ENCODE results near the gene MLXIP.
"Not testable (repeated sequence)": the region's sequence is repeated elsewhere in the genome, so short reads cannot be mapped to it uniquely, and the experiment has no call there.

Gene MLXIP

GRCh38 chr12:122052285-122052684 is 26.3 kb upstream of the MLXIP start:
- DNase-seq = no peak

GRCh38 chr12:122054842-122055520 is 23.6 kb upstream of the MLXIP start:
- DNase-seq = no peak

- DNase-seq = not testable (repeated sequence)
Measured at GRCh38 chr12:122056406-122056805, 22.1 kb upstream of the MLXIP start.

- DNase-seq = no peak
Measured at GRCh38 chr12:122057007-122057735, 21.4 kb upstream of the MLXIP start.

GRCh38 chr12:122057769-122058168 is 20.8 kb upstream of the MLXIP start:
- DNase-seq = no peak

GRCh38 chr12:122058549-122059149 is 19.9 kb upstream of the MLXIP start:
- DNase-seq = no peak

GRCh38 chr12:122059203-122059960 is 19.2 kb upstream of the MLXIP start:
- DNase-seq = no peak

- DNase-seq = no peak
Measured at GRCh38 chr12:122060081-122060501, 18.5 kb upstream of the MLXIP start.

GRCh38 chr12:122061253-122061652 is 17.3 kb upstream of the MLXIP start:
- DNase-seq = no peak

GRCh38 chr12:122062832-122063693 is 15.5 kb upstream of the MLXIP start:
- no peak for DNase-seq

GRCh38 chr12:122063694-122064024 is 14.9 kb upstream of the MLXIP start:
- no peak for DNase-seq

GRCh38 chr12:122064025-122064777 is 14.4 kb upstream of the MLXIP start:
- DNase-seq = peak in 1 of 5 donors; percentile 24

- DNase-seq = no peak
Measured at GRCh38 chr12:122064780-122065588, 13.6 kb upstream of the MLXIP start.

- no peak for DNase-seq
Measured at GRCh38 chr12:122067548-122067947, 11.0 kb upstream of the MLXIP start.

GRCh38 chr12:122067966-122068365 is 10.6 kb upstream of the MLXIP start:
- DNase-seq = peak in 1 of 5 donors; percentile 46

- DNase-seq = no peak
Measured at GRCh38 chr12:122072031-122072970, 6.3 kb upstream of the MLXIP start.

- DNase-seq = no peak
Measured at GRCh38 chr12:122073815-122074214, 4.7 kb upstream of the MLXIP start.

GRCh38 chr12:122076743-122077495 is 1.6 kb upstream of the MLXIP start:
- DNase-seq = peak in 1 of 5 donors; percentile 20
